ENCODE measurements around the gene TEKTIP1. TPM values are rescaled to one million over a fixed set of nuclear protein-coding genes. Genes with fewer than 3 reads are reported as not detected.

TEKTIP1 gene
- total and polyA plus RNA-seq, 9 of the 15 experiments (the other 6 are each of a cell fraction or from before 2014, with no cell fraction given) = 0.66 TPM; not detected in 8

GRCh38 chr19:3536429-3537100 lies 2.4 kb upstream of the TEKTIP1 start:
- CTCF ChIA-PET (ENCODE audit: low intra/inter-chr PET ratio) = no interaction called here
- in situ Hi-C loops (cut with MboI) (no loop called here), intact Hi-C loops (cut with micrococcal nuclease) (no loop called here)
- Histone ChIP-seq H3K9me3 (replicated peaks; ENCODE audit: control insufficient read depth, insufficient read depth, low read depth, low read length) (no peaks in the 10 kb centered on the region), H2AFZ (ENCODE audit: low read depth, low read length) (no peak overlapping the region), H3K9me1 (ENCODE audit: control insufficient read depth, insufficient read depth, low read length) (no peaks in the 10 kb centered on the region), H3K9ac (ENCODE audit: insufficient read depth in 1 of 2, low read depth in 2 of 2, low read length in 2 of 2) (peak overlapping the region in 1 of 2 experiments; percentile 60; a peak in 1 of 4 replicates), H3K36me3 (ENCODE audit: control insufficient read depth, insufficient read depth, low read length) (peaks cover 45% of the 10 kb centered on the region; the same call in 2 of the 3 replicates), H3K27me3 (ENCODE audit: control insufficient read depth in 2 of 2, insufficient read depth in 2 of 2, low read length in 2 of 2) (no peaks in the 10 kb centered on the region), H3K27ac (ENCODE audit: extremely low read depth, low read depth, low read length) (no peak overlapping the region), H3K4me2 (ENCODE audit: insufficient read depth, low read length) (no peak overlapping the region), H3K4me1 (replicated peaks in 1 of 2; ENCODE audit: control insufficient read depth in 2 of 2, insufficient read depth in 2 of 2, low read length in 2 of 2) (peaks cover 7 to 46% of the 10 kb centered on the region in 2 experiments; a peak in 3 of 5 replicates), H4K20me1 (replicated peaks; ENCODE audit: control insufficient read depth, insufficient read depth, low read length) (0 out of 2 replicates have a peak, but pooled peaks cover 5% of the 10 kb centered on the region), H3K79me2 (ENCODE audit: control insufficient read depth, insufficient read depth, low read length) (no peaks in the 10 kb centered on the region), H3K4me3 (no peak overlapping the region)
- no TSS peak for BruUV-seq (replicated peaks)
- POLR2A ChIA-PET = interaction anchor here (2.2 to 3.1 kb wide), 2 partner anchors 9 to 16 kb away, joined by 5 to 15 read pairs; no protein-coding TSS in a partner anchor
- peak; percentile 3; the same call in 1 of the 3 replicates for ATAC-seq
- 88% methylated on average over 23 of the region's 27 CpGs for WGBS (ENCODE audit: insufficient coverage, low coverage, missing lambda C conversion rate)
- DNase-seq (ENCODE audit: extremely low read depth in 1 of 4, low spot score in 3 of 4) = no peak
- FAIRE-seq = no peak
- TF ChIP-seq RBM22 (IDR thresholded peaks at IDR 0.05; ENCODE audit: low read depth, low read length, poor library complexity, severe bottlenecking) = peak; percentile 50
- TF ChIP-seq POLR2G (IDR thresholded peaks at IDR 0.05; ENCODE audit: low read depth, low read length) = peak; percentile 78
- TF ChIP-seq ILF3 (IDR thresholded peaks at IDR 0.05; ENCODE audit: borderline replicate concordance) = no peak
- TF ChIP-seq HSF4 (CRISPR knock-in tag; IDR thresholded peaks at IDR 0.05; ENCODE audit: borderline replicate concordance) = no peak
- no peak for TF ChIP-seq SOX6 (IDR thresholded peaks at IDR 0.05)
- 0 out of 2 replicates have a peak, but pooled peaks have one; percentile 7 for TF ChIP-seq SUPT5H (IDR thresholded peaks at IDR 0.05)
- TF ChIP-seq BRD4 (IDR thresholded peaks at IDR 0.05) = no peak
- peak; percentile 36; the same call in 1 of the 2 replicates for TF ChIP-seq RBFOX2 (IDR thresholded peaks at IDR 0.05; ENCODE audit: low read depth, low read length)
- no peak for TF ChIP-seq GTF3C2 (IDR thresholded peaks at IDR 0.05; ENCODE audit: borderline replicate concordance, extremely low read depth, insufficient read length)
- TF ChIP-seq ZNF785 (CRISPR knock-in tag; IDR thresholded peaks at IDR 0.05) = no peak
- TF ChIP-seq ZNF143 (CRISPR knock-in tag; IDR thresholded peaks at IDR 0.05) = no peak
- TF ChIP-seq HNRNPL (IDR thresholded peaks at IDR 0.05; ENCODE audit: low read depth, low read length) = peak; percentile 20; the same call in 1 of the 2 replicates
- TF ChIP-seq, protein P1, sequence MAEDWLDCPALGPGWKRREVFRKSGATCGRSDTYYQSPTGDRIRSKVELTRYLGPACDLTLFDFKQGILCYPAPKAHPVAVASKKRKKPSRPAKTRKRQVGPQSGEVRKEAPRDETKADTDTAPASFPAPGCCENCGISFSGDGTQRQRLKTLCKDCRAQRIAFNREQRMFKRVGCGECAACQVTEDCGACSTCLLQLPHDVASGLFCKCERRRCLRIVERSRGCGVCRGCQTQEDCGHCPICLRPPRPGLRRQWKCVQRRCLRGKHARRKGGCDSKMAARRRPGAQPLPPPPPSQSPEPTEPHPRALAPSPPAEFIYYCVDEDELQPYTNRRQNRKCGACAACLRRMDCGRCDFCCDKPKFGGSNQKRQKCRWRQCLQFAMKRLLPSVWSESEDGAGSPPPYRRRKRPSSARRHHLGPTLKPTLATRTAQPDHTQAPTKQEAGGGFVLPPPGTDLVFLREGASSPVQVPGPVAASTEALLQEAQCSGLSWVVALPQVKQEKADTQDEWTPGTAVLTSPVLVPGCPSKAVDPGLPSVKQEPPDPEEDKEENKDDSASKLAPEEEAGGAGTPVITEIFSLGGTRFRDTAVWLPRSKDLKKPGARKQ (CRISPR knock-in tag; IDR thresholded peaks at IDR 0.05) = no peak
- TF ChIP-seq ZBED1 (IDR thresholded peaks at IDR 0.05) = 0 out of 2 replicates have a peak, but pooled peaks have one; percentile 10
- TF ChIP-seq ZFX (CRISPR knock-in tag; IDR thresholded peaks at IDR 0.05) = no peak
- TF ChIP-seq, protein P2, sequence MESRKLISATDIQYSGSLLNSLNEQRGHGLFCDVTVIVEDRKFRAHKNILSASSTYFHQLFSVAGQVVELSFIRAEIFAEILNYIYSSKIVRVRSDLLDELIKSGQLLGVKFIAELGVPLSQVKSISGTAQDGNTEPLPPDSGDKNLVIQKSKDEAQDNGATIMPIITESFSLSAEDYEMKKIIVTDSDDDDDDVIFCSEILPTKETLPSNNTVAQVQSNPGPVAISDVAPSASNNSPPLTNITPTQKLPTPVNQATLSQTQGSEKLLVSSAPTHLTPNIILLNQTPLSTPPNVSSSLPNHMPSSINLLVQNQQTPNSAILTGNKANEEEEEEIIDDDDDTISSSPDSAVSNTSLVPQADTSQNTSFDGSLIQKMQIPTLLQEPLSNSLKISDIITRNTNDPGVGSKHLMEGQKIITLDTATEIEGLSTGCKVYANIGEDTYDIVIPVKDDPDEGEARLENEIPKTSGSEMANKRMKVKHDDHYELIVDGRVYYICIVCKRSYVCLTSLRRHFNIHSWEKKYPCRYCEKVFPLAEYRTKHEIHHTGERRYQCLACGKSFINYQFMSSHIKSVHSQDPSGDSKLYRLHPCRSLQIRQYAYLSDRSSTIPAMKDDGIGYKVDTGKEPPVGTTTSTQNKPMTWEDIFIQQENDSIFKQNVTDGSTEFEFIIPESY (CRISPR knock-in tag; IDR thresholded peaks at IDR 0.05) = peak; percentile 18; the same call in 1 of the 2 replicates

All from K562 (cell line).